Upper lobe of left lung (tissue), 4 donors: ENCODE results near the gene CCNH.

Experiments used
- CTCF ChIP-seq, 6 experiments: fragments of 450-650 bp in 4 of 6; fragments of 200-600 bp in 2 of 6; sonication (generic) in 2 of 6; IDR thresholded peaks; one replicate each; pipeline ENCODE4 v1.5.1; 2016 to 2019; ENCODE audit warnings: antibody characterized with exemption in 6 of 6
- EP300 ChIP-seq, 4 donors: sonication (generic); formaldehyde crosslinking; IDR thresholded peaks; one replicate each; pipeline ENCODE4 v1.5.1; 2017; ENCODE audit warnings: antibody characterized with exemption in 4 of 4, control low read depth in 2 of 4
- POLR2AphosphoS5 ChIP-seq, 2 donors: sonication (generic); formaldehyde crosslinking; IDR thresholded peaks; one replicate each; pipeline ENCODE4 v1.5.1; 2017; ENCODE audit warnings: antibody characterized with exemption in 2 of 2

GRCh38 chr5:87399720-87400119, 13.0 kb downstream of the CCNH start:
- TF ChIP-seq EP300 (IDR thresholded peaks at IDR 0.05): no peak
- no peak for TF ChIP-seq CTCF (IDR thresholded peaks at IDR 0.05)
- TF ChIP-seq POLR2AphosphoS5 (IDR thresholded peaks at IDR 0.05): no peak
